HepG2 (cell line): ENCODE measurements around the gene MTA1. TPM values are rescaled to one million over a fixed set of nuclear protein-coding genes. Genes with fewer than 3 reads are reported as not detected.

Source experiments
- FOSL2 ChIP-seq: sonication (generic); formaldehyde crosslinking; IDR thresholded peaks from 2 replicates; pipeline ENCODE4 v1.4.0; 2020; ENCODE audit warnings: missing genetic modification reagents
- GMEB2 ChIP-seq: IDR thresholded peaks from 2 replicates; pipeline ENCODE4 v1.6.1; 2016; ENCODE audit warnings: missing biosample characterization, missing genetic modification reagents, low read depth
- IKZF1 ChIP-seq: fragments of 450-650 bp; IDR thresholded peaks from 2 replicates; pipeline ENCODE4 v1.7.1; 2016
- KDM5B ChIP-seq: sonication (generic); formaldehyde crosslinking; IDR thresholded peaks from 2 replicates; pipeline ENCODE4 v1.4.0; 2020; ENCODE audit warnings: missing genetic modification reagents, mild to moderate bottlenecking, borderline replicate concordance
- KLF6 ChIP-seq: IDR thresholded peaks from 2 replicates; pipeline ENCODE4 v1.8.0; 2016; ENCODE audit warnings: missing biosample characterization, missing genetic modification reagents
- NR2C2 ChIP-seq: sonication (generic); formaldehyde crosslinking; IDR thresholded peaks from 2 replicates; pipeline ENCODE4 v1.4.0; 2020; ENCODE audit warnings: missing genetic modification reagents, mild to moderate bottlenecking, moderate library complexity, borderline replicate concordance
- PHF8 ChIP-seq: sonication (generic); formaldehyde crosslinking; IDR thresholded peaks from 2 replicates; pipeline ENCODE4 v1.5.0; 2020; ENCODE audit warnings: missing genetic modification reagents
- POLR2AphosphoS5 ChIP-seq: IDR thresholded peaks from 2 replicates; pipeline ENCODE4 v1.6.1; 2012; ENCODE audit warnings: low read depth, low read length
- PTBP1 ChIP-seq: fragments of 200-400 bp; formaldehyde crosslinking; IDR thresholded peaks from 2 replicates; pipeline ENCODE4 v1.6.1; 2018; ENCODE audit warnings: low read length, low read depth; ENCODE audit not compliant: poor library complexity, severe bottlenecking
- RBFOX2 ChIP-seq: fragments of 200-400 bp; formaldehyde crosslinking; IDR thresholded peaks from 2 replicates; pipeline ENCODE4 v1.6.1; 2017; ENCODE audit warnings: low read depth, mild to moderate bottlenecking, low read length
- SP1 ChIP-seq, 2 experiments: fragments of 450-650 bp in 1 of 2; sonication (generic) in 1 of 2; formaldehyde crosslinking in 1 of 2; IDR thresholded peaks; 2 replicates each; pipeline versions ENCODE4 v1.4.0 to v1.6.1; 2016 to 2020; ENCODE audit warnings: missing genetic modification reagents in 1 of 2
- TAF1 ChIP-seq: sonication (generic); formaldehyde crosslinking; IDR thresholded peaks from 2 replicates; pipeline ENCODE4 v1.4.0; 2020; ENCODE audit warnings: missing genetic modification reagents
- TGIF2 ChIP-seq: IDR thresholded peaks from 2 replicates; pipeline ENCODE4 v1.6.1; 2016; ENCODE audit warnings: control low read depth, missing compliant biosample characterization
- ZBTB33 ChIP-seq: sonication (generic); formaldehyde crosslinking; IDR thresholded peaks from 2 replicates; pipeline ENCODE4 v1.4.0; 2020; ENCODE audit warnings: missing genetic modification reagents
- ZNF558 ChIP-seq: sonication (generic); formaldehyde crosslinking; IDR thresholded peaks from 2 replicates; pipeline ENCODE4 v1.9.0; 2022; ENCODE audit warnings: mild to moderate bottlenecking, missing genetic modification reagents, borderline replicate concordance
- ZNF687 ChIP-seq: sonication (generic); formaldehyde crosslinking; IDR thresholded peaks from 2 replicates; pipeline ENCODE4 v1.5.1; 2020; ENCODE audit warnings: mild to moderate bottlenecking, missing genetic modification reagents, moderate library complexity
- ZNF773 ChIP-seq: sonication (generic); formaldehyde crosslinking; IDR thresholded peaks from 2 replicates; pipeline ENCODE4 v1.4.0; 2020; ENCODE audit warnings: missing genetic modification reagents, borderline replicate concordance
- ZNF784 ChIP-seq: sonication (generic); formaldehyde crosslinking; IDR thresholded peaks from 2 replicates; pipeline ENCODE4 v1.5.1; 2020; ENCODE audit warnings: missing genetic modification reagents, mild to moderate bottlenecking, borderline replicate concordance
- polyA plus RNA-seq, 8 experiments: library from polyadenylated mRNA; depleted of rRNA in 3 of 8; stranded (reverse) in 7 of 8; unstranded in 1 of 8; fragments of >200 nt; fragmentation: Illumina TruSeq in 4 of 8; extraction: Trizol in 4 of 8; gene quantifications; 2 replicates each; pipeline versions ENCODE4 v1.2.1 to v1.2.3, GENCODE V29; 2011 to 2016; ENCODE audit warnings: low read depth in 4 of 8, missing spikeins in 1 of 8, mixed read lengths in 1 of 8; ENCODE audit not compliant: insufficient read depth in 1 of 8
- total RNA-seq, 5 experiments: library from RNA; depleted of rRNA; stranded (reverse); fragments of >200 nt; fragmentation: Illumina TruSeq; extraction: Trizol; gene quantifications; 2 replicates each; pipeline ENCODE4 v1.2.3, GENCODE V29; 2016; ENCODE audit warnings: low read depth in 1 of 5
- TF ChIP-seq, protein P1 (sequence below): sonication (generic); IDR thresholded peaks from 2 replicates; pipeline ENCODE4 v1.6.1; 2016; ENCODE audit warnings: low read depth, borderline replicate concordance

Gene MTA1
- total and polyA plus RNA-seq, 2 of the 13 experiments (the other 11 are each of a cell fraction or from before 2014, with no cell fraction given), result 35.2 to 85.8 TPM

DNA sequence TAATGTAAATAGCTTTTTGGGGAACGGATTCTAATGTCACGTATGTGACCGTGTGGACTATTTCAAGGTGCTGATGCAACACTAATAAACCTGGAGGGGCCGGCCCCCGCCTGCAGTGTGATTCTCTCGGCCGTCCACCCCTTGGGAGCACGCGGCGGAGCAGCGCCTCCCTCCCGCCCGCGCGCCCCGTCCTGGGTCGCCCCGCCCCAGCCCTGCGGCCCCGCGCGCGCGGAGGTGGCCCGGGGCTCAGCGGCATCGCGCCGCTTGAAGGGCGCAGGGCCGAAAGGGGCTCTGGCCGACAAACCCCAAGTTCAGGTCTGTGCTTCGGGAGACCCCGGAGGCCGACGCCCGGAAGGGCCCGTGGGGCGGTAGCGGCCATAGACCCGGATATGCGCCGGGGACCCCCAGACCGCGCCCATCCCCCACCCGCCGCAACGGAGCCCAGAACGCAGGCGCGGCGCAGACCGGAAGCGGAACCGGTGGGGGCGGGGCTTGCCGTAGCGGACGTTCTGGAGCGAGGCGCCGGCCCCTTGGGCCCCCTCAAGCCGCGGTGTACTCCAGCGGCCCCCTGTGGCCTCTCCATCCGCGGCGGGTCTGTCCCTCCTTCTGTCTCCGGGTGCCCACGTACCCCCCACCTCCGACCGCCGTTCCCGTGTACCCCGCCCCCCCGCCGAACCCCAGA is 21.4 kb upstream of the MTA1 start, which contains the start of gene TEX22 (continued):
- TF ChIP-seq ZNF687 (CRISPR knock-in tag), result peak; percentile 78; the same call in 1 of the 2 replicates
- TF ChIP-seq POLR2AphosphoS5, result peak; percentile 80
- TF ChIP-seq TAF1, result peak; percentile 62
- TF ChIP-seq PHF8 (CRISPR knock-in tag), result no peak
- TF ChIP-seq SP1 (IDR thresholded peaks at IDR 0.05), result no peak
- TF ChIP-seq SP1 (CRISPR knock-in tag; IDR thresholded peaks at IDR 0.05), result peak; percentile 46
- TF ChIP-seq GMEB2, result 0 out of 2 replicates have a peak, but pooled peaks have one; percentile 44
- TF ChIP-seq ZNF784, result peak; percentile 20; the same call in 1 of the 2 replicates
- no peak for TF ChIP-seq TGIF2 (CRISPR knock-in tag)
- no peak; the same call in 1 of the 2 replicates for TF ChIP-seq ZBTB33 (CRISPR knock-in tag)
- TF ChIP-seq PTBP1, result no peak
- peak; percentile 93 for TF ChIP-seq RBFOX2
- TF ChIP-seq KDM5B (CRISPR knock-in tag), result peak; percentile 15; the same call in 1 of the 2 replicates
- TF ChIP-seq FOSL2 (CRISPR knock-in tag), result no peak
- TF ChIP-seq ZNF558, result peak; percentile 92; the same call in 1 of the 2 replicates
- 0 out of 2 replicates have a peak, but pooled peaks have one; percentile 27 for TF ChIP-seq ZNF773
- no peak for TF ChIP-seq IKZF1
- TF ChIP-seq, protein P1, sequence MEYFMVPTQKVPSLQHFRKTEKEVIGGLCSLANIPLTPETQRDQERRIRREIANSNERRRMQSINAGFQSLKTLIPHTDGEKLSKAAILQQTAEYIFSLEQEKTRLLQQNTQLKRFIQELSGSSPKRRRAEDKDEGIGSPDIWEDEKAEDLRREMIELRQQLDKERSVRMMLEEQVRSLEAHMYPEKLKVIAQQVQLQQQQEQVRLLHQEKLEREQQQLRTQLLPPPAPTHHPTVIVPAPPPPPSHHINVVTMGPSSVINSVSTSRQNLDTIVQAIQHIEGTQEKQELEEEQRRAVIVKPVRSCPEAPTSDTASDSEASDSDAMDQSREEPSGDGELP, result 0 out of 2 replicates have a peak, but pooled peaks have one; percentile 33
- TF ChIP-seq NR2C2 (CRISPR knock-in tag), result peak; percentile 66; the same call in 1 of the 2 replicates
- 0 out of 2 replicates have a peak, but pooled peaks have one; percentile 5 for TF ChIP-seq KLF6 (CRISPR knock-in tag)
